Suprapubic skin (tissue), 4 donors: ENCODE measurements around the gene ZDHHC16.

Source experiments
- CTCF ChIP-seq, 2 donors: fragments of 200-600 bp in 1 of 2; fragments of 450-650 bp in 1 of 2; sonication (generic) in 1 of 2; IDR thresholded peaks; one replicate each; pipeline ENCODE4 v1.5.1; 2016 to 2019; ENCODE audit warnings: antibody characterized with exemption in 2 of 2, mild to moderate bottlenecking in 1 of 2, moderate library complexity in 1 of 2
- EP300 ChIP-seq: sonication (generic); formaldehyde crosslinking; IDR thresholded peaks from one replicate; pipeline ENCODE4 v1.6.1; 2017; ENCODE audit warnings: antibody characterized with exemption
- POLR2A ChIP-seq, 2 donors: fragments of 450-650 bp; IDR thresholded peaks; one replicate each; pipeline ENCODE4 v1.6.1; 2017; ENCODE audit warnings: antibody characterized with exemption in 2 of 2, mild to moderate bottlenecking in 2 of 2, moderate library complexity in 2 of 2
- POLR2AphosphoS5 ChIP-seq, 3 donors: sonication (generic); formaldehyde crosslinking; IDR thresholded peaks; one replicate each; pipeline ENCODE4 v1.6.1; 2017; ENCODE audit warnings: antibody characterized with exemption in 3 of 3

- no peak for TF ChIP-seq CTCF (IDR thresholded peaks at IDR 0.05)
- no peak for TF ChIP-seq EP300
- TF ChIP-seq POLR2A (IDR thresholded peaks at IDR 0.05), result no peak
- no peak for TF ChIP-seq POLR2AphosphoS5 (IDR thresholded peaks at IDR 0.05)
These were observed 34.0 kb downstream of the ZDHHC16 start for GRCh38 chr10:97479939-97480338.
